Superior temporal gyrus (tissue), 1 donor: ENCODE data around the gene GDPD2.

Source experiments
- DNase-seq: peaks from one replicate; pipeline ENCODE4 v3.0.0-alpha.2; 2016; ENCODE audit errors: extremely low spot score

Gene GDPD2

DNA sequence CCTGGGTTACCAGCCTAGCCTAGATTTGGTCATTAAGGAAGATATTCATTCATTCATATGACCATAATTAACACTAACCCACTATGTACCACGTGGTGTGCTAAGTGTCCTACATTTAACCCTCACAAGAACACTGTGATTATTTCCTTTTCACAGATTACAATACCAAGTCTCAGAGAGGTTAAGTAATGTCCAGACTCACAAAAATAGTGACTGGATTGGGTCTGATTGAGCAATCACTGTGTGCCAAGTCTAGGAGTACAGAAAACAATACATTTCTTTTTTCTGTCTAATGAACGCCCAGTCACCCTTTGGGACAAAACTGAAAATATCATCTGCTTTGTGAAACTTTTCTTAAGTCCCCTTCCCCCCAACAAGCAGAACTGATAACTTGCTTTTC lies 13.9 kb downstream of the GDPD2 start:
- DNase-seq: no peak

DNA sequence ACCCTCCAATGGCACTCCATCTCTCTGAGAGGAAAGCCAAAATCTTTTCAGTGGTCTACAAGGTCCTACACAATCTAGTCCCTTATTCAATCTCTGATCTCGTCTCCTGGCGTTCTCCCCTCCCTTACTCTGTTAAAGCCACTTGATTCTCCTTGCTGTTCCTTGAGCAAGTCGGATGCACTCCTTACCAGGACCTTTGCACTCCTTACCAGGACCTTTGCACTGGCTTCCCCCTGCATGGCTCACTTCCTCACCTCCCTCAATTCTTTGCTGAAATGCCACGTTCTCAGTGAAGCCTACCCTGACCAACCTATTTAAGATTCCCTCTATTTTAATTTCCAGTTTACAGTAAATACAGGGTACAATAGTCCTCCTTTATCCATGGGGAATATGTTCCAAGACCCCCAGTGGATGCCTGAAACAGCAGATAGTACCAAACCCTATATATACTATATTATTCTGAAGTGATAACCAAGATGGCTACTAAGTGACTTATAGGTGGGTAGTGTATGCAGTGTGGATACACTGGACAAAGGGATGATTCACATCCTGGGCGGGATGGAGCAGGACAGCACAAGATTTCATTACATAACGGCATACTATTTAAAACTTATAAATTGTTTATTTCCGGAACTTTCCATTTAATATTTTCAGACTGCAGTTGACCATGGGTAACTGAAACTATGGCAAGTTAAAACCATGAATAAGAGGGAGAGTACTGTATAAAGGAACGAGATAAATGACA lies 15.0 kb downstream of the GDPD2 start:
- no peak for DNase-seq

DNA sequence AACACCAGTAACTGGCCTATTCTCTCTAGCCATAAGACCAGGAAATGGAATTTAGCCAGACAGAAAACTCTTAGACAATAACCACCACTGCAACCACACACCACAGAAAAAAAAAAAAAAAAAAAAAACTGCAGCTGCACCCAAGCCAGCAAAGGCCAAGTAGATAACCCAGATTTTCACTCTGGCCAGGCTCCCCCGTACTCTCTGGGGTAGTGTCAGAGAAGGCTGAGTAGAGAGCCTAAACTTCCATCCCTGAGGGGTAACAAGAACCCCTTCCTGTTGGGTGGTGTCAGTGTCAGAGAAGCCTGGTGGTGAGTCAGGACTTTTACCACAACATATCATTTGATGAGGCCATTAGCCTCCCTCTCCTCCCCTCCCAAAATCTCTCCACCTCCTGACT lies 15.9 kb downstream of the GDPD2 start:
- no peak for DNase-seq

DNA sequence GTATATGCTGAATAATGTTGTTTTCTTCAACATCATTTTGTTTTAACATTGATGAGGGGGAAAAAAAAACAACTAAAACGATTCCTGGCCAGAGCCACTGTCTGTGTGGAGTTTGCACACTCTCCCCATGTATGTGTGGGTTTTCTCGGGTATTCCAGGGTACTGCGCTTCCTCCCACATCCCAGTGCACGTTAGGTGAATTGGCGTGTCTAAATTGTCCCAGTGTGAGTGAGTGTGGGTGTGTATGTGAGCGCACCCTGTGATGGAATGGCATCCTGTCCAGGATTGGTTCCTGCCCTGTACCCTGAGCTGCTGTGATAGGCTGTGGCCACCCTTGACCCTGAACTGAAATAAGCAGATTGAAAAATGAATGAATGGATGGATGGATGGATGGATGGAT lies 19.1 kb downstream of the GDPD2 start:
- DNase-seq: no peak

DNA sequence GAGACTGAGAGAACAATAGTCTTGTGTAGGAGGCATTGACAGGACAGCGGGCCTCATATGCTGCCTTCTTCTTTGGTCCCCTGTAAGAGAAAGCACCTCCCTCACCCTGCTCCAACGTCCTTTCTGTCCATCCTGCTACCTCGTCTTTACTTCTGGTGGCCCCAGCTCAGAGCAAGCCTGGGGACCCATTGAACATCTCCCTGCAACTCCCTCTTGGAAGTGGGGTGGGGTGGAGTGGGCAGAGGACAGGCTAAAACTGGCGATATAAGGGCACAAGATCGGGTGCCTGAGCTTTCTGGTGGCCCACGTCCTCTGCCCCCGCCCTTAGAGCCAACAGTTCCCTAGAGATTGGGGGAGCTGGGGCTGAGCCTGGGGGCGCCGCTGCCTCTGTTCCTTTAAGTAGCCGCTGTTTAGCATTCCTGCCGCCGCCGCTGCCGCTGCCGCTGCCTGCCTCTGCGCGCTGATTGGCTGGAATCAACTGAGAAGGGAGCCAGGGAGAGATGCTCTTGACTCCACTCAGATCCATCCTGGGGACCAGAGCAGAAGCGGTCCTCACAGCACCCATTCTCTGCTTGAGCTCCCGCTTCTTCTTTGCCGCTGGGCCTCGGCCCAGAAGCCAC lies 21.3 kb downstream of the GDPD2 start, which contains the start of gene DLG3:
Gene DLG3 (plus strand): TSS at position 510 of the 620 bp plus-strand sequence. CDS start 367 bp downstream, outside the sequence.
- peak; percentile 64 for DNase-seq

DNA sequence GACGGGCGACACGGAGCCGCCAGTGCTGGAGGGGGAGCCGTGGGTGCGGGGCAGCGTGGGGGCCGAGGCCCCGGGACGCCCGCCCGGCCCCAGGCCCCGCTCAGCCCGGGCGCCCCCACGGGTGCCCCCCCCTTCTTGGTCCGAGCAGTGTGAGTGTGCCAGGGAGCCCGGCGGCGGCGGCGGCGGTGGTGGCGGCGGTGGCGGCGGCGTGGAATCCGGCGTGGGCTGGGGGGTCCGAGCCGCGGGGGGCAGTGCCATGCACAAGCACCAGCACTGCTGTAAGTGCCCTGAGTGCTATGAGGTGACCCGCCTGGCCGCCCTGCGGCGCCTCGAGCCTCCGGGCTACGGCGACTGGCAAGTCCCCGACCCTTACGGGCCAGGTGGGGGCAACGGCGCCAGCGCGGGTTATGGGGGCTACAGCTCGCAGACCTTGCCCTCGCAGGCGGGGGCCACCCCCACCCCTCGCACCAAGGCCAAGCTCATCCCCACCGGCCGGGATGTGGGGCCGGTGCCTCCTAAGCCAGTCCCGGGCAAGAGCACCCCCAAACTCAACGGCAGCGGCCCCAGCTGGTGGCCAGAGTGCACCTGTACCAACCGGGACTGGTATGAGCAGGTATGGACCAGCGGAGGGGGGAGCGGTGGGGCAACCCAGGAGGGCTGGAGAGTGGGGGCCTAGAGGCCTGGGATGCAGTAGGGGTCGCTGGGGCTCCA lies 22.0 kb downstream of the GDPD2 start:
- no peak for DNase-seq

DNA sequence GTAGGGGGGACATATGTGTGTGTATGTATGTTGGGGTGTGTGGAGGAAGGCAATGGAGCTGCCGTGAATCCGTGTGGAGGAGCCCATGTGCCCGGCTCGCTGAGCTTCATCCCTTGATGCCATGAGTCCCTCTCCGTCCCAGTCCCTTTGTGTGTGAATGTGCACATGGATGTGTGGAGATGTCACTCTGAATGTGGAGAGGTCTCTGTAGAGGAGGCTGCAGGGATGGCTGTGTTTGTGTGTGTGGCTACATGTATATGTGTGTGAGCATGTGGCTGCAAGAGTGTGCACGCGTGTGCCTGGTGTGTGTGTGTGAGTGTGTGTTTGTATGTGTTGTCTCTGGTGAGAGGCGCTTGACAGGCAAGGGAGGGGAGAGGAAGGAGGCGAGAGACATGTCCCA lies 22.8 kb downstream of the GDPD2 start:
- DNase-seq: no peak

DNA sequence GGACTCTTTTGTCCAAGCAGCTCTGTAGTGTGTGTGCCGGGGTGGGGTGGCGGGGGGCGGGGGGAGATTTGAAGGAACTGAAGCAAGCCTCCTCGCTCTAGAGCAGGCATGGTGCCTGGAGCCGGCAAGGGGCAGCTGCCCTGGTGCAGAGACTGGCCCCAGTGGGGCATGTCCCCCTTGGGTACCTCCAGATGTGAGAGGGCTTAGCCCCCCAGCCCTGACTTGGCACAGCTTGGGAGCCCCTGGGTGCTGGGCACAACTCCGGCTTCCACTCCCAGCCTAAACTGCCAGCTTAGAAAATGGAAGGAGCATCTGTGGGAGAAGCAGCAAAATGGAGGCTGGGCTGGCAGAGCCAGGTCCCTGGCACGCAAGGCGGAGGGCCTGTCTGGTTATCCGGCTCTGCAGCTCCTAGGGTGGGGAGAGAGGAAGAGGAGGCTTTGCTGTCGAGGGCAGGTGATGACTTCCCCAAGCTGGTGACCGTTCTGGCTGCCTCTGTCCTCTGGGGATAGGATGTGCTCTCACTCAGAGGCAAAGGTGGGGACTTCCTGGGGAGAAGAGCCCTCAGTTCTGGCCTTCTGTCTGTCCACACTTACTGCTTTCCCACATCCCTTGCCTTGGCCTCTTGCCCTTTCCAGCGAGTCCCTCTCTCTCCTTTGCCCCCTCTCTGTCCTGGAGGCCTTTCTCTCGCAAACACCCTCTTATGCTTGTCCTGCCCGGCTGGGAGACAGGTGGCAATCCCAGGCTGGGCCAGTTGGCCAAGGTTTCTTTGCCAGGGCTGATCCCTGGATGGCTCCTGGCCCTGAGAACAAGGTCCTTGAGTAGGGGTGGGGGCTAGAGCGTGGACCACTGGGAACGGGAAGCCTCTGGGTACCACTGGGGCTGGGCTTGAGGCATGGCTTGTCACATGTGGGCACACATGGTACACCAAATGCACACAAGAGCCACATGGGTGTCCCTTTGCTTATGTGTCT lies 23.6 kb downstream of the GDPD2 start:
- no peak for DNase-seq

DNA sequence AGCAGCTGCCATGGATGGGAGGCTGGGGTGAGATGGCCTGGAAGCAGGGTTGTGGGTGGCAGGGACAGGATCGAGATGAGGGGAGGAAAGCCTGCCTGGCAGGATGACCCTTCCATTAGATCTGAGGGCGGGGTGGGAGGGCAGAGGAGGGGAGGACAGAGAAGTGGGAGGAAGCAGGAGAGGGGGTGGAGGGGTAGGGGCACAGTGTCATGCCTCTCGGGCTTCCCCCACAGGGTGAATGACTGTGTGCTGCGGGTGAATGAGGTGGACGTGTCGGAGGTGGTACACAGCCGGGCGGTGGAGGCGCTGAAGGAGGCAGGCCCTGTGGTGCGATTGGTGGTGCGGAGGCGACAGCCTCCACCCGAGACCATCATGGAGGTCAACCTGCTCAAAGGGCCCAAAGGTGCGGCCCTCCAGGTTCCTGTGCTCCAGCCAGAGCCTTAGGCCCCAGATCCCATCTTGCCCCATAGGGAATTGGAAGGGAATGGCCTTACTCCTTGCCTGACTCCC lies 26.4 kb downstream of the GDPD2 start:
- no peak for DNase-seq

DNA sequence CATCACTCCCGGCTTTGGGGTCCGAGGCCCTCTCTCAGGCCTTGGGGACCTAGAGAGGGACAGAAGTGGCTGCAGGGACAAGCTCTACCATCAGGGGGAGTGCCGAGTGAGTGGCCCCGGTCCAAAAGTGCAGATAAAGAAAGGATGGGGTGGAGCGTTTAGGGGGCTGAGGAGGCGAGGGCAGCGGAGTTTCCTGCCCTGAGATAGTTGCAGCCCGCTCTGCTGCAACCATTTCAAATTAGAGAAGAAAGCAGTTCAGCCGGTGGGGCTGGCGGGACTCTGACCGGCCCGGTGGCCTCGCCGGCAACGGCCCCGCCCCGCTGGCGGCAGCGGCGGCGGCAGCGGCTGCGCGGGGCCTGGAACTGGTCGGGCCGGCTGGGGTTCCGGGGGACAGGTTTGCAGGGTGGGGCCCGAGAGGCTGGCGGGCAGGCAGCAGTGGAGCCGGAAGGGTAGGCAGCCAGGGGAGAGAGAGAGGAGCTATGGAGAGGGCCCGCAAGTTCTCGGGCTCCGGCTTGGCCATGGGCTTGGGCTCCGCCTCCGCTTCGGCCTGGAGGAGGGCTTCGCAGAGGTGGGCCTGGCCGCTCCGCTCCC lies 29.1 kb downstream of the GDPD2 start:
- peak; percentile 46 for DNase-seq

DNA sequence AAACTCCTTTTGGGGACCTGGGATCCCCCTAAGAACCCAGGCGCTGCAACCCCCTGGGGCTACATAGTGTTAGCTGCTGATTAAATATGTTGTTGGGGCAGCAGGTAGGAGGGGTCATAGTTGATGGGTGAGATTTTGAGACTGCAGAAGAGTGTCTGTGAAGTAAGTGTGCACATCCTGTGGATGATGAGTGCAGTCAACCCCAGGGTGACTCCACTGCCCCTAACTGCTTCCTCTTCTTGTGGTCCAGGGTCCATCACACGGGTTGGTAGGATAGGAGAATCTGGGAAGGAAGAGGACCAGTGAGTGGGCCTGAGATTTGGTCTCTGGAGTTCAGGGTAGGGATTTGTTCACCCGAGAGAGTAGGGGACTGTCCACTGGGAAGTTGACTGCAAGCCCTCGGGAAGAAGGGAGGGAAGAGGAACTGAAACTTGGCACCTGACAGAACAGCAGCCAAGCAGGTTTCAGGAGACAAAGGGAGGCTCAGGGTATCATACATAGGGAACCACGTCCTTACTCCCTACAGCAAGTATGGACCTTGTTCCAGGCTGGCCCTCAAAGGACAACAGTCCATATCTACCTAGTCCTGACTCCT lies 30.0 kb downstream of the GDPD2 start:
- DNase-seq: no peak

DNA sequence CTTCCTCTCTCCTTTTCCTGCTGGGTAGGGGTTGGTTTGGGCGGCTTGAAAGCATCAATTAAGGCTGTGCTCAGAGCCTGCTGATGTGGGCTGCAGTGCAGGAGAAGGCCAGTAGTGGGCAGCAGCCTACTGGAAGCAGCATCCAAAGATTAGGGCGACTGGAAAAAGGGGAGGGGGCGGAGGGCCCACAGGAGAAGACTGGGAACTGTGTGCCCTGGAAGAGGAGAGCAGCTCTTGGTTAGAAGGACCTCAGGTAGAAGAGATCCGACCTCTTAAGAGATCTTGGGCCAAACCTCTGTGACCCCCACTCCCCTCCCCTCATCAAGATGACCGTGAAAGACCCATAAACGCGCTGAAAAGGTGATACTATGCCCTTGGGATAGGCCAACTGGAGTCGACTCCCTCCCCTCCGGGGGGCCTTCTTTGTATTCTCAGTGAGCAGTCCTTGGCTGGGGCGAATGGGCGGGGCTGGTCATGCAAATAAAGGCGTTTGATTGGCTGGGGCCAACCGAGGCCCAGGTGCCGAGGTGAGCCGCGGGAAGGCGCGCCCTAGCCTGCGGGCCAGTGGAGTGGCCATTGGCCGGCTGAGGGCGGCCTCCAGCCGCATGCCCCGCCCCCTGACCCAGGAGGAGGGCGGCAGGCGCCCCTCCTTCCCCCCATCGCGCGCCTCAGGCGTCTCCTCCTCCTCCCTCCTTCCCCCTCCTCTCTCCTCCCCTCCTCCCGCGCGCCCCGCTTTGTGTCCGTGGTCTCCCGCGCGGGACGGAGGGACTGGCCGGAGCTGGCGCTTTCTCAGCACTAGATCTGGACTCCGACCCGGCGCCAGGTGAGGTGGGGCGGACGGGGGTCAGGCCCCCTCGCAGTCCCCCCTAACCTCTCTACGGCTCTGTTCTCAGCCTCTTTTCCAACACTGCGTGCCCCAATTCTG lies 31.6 kb downstream of the GDPD2 start:
- peak; percentile 45 for DNase-seq

DNA sequence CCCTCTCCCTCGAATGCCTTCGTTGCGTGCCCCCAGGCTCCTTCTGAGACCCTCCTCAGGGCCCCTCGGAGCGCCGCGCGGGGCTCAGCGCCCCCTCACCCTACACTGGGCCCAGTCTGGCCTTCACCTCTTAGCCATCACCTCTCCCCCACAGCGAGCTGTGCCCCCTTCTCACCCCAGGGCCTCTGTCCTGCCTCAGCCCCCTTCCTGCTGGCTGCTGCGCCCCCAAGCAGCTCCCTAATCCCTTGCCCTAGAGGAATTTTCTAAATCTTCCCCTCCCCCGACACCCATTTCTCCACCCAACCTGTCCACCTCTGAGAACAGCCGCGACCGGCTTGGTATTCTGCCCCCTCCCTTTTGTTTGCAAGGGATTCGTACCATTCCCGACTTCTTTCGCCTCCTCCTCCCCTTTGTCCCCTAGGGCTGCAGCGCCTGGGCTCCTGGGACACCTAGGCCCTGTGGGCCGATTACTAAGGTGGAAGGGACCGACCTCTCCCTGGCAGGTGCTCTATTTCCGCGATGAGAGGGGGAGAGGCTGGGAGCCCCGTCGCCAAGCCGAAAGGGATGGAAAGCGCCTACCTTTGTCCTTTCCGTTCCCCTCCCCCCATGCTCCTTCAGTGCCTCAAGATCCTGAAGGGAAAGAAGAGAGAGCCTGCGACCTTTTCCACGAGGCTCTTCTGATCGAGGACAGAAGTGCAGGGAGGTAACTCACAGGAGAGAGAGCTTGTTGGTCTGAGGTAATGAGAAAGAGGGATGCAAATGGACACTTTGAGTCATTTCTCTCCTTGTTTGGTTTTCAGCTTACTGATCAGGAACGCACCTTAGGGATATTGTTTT lies 32.5 kb downstream of the GDPD2 start:
- no peak for DNase-seq

DNA sequence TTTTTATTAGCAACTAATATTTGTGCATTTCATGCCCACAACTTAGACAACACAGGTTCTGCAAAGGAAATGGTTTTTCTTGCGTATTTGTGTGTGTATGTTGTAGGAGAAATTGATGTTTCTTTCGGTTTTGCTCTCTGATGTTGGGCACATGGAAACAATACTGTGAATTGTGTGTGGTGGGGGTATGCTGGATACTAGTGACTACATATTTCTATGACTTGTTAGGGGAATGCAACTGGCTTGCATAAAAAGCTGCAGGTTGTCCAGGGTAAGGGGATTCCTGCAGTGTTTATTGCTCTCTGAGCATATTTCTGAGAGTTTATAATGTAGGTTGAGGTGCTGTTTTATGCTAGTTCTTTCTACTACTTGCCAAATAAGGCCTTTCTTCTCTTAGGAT lies 33.1 kb downstream of the GDPD2 start:
- no peak for DNase-seq

DNA sequence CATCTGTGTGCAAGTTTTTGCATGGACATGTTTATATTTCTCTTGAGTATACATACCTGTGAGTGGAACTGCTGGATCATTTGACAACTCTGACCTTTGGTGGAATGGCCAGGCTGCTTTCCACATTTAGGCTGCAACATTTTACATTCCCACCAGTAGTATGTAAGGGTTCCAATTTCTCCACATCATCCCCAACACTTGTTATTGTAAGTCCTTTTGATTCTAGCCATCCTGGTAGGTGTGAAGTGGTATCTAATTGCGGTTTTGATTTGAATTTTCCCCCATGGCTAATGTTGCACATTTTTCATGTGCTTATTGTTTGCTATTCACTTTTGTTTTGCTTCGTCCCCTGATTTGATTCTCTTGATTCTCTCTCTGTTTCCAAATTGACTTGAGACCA lies 37.9 kb downstream of the GDPD2 start:
- no peak for DNase-seq

DNA sequence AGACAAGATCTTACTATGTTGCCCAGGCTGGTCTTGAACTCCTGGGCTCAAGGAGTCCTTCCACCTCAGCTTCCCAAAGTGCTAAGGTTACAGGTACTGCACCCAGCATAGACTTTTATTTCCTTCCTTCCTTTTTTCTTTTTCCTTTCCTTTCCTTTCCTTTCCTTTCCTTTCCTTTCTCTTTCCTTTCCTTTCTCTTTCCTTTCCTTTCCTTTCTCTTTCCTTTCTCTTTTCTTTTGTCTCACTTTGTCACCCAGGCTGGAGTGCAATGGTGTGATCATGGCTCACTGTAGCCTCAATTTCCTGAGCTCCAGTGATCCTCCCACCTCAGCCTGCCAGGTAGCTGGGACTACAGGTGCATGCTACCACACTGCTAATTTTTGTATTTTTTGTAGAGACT lies 40.9 kb downstream of the GDPD2 start:
- no peak for DNase-seq

DNA sequence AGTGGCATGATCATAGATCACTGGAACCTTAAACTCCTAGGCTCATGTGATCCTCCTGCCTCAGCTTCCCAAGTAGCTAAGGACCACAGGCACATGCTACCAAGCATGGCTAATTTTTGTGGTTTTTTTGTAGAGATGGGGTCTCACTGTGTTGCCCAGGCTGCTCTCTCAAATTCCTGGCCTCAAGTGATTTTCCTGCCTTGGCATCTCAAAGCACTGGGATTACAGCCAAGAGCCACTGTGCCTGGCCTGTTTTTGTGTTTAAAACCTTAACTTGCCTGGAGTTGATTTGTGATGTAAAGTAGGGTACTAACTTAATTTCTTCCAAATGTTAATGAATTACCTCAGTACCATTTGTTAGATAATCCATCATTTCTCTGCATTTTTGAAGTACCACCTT lies 43.9 kb downstream of the GDPD2 start:
- DNase-seq: no peak

DNA sequence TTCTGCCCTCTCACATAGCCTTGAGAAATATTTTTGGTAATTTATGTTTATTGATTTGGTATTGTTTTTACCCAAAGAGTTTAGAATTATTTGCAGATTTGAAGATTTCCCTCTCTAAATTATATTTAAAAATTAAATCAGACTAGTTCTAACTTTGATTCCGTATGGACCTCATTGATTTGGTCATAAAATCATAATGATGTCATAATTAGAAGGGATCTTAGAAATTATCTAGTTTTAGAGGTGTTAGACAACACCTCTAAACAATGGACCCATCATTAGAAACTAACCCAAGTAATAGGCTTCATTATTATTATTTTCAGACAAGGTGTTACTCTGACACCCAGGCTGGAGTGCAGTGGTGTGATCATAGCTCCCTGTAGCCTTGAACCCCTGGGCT lies 45.6 kb downstream of the GDPD2 start:
- no peak for DNase-seq

DNA sequence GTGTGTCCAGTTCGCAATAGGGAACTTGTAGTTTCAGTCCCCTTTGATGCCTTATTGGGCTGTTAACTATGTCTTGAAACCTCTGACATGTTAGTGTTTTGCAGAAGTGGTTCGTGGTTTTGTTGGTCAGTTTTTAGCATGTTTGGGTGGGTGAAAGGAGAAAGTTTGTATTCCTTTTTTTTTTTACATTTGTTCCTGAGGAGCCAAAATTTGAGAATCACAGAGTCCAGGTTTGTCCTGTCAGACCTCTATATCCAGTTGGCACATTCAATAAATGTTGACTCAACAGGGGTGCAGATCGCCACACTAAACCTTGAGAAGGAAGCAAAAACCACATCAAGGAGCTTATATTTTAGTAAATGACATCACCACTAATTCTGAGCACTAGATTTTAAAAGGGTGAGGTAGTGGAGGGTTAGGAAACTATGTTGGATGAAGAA lies 47.8 kb downstream of the GDPD2 start:
- DNase-seq: no peak
